Natural killer cell treated with Interleukin-12 subunit alpha and Interleukin-12 subunit beta and Interleukin-15 and Interleukin-18, amount 100 ng/mL, for 72 hours (primary cell): ENCODE data around the gene AHDC1. TPM values are rescaled to one million over a fixed set of nuclear protein-coding genes. Genes with fewer than 3 reads are reported as not detected.

Experiments
- ATAC-seq, 2 donors: fragments of 150-1000 bp; cut with Tn5 transposase in 1 of 2; sonication (Bioruptor Pico), chemical (Tn5 transposase) in 1 of 2; 2 replicates each; pipeline ENCODE4 v1.10.0; 2021
- DNase-seq: peaks from one replicate; pipeline ENCODE4 v3.0.0; 2022; ENCODE audit warnings: low spot score
- H3K27ac Mint-ChIP-seq, 2 donors: 1 replicate in 1 of 2; 2 replicates in 1 of 2; pipeline ENCODE4 v1.8.0; 2022; ENCODE audit warnings: mixed read lengths in 2 of 2, mild to moderate bottlenecking in 1 of 2, moderate library complexity in 1 of 2
- H3K27me3 Mint-ChIP-seq, 2 donors: 1 replicate in 1 of 2; 2 replicates in 1 of 2; pipeline ENCODE4 v1.8.0; 2022; ENCODE audit warnings: mixed read lengths in 2 of 2
- H3K36me3 Mint-ChIP-seq: one replicate; pipeline ENCODE4 v1.8.0; 2022; ENCODE audit warnings: mixed read lengths
- H3K4me1 Mint-ChIP-seq, 2 donors: 1 replicate in 1 of 2; 2 replicates in 1 of 2; pipeline ENCODE4 v1.8.0; 2022; ENCODE audit warnings: low read depth in 2 of 2, mixed read lengths in 2 of 2, mild to moderate bottlenecking in 1 of 2
- H3K4me3 Mint-ChIP-seq: one replicate; pipeline ENCODE4 v1.8.0; 2022; ENCODE audit warnings: mixed read lengths
- H3K9me3 Mint-ChIP-seq: 2 replicates; pipeline ENCODE4 v1.8.0; 2022; ENCODE audit warnings: mixed read lengths
- total RNA-seq, 2 donors: library from RNA; stranded (reverse); gene quantifications; one replicate each; pipeline ENCODE4 v1.2.3, GENCODE V29; 2022

Gene AHDC1
- total RNA-seq, 2 donors from 2014 or later: 38.8 to 42.9 TPM

- H3K27me3 Mint-ChIP-seq: no peaks in the 10 kb centered on the region
- H3K9me3 Mint-ChIP-seq: no peaks in the 10 kb centered on the region
- ATAC-seq: peak; percentile 93 to 96
- H3K27ac Mint-ChIP-seq: peak overlapping the region in 1 of 2 donors; percentile 91
- H3K36me3 Mint-ChIP-seq: no peaks in the 10 kb centered on the region
- H3K4me1 Mint-ChIP-seq: peaks cover 21 to 53% of the 10 kb centered on the region in 2 donors
- peak; percentile 93 for DNase-seq
- peak overlapping the region; percentile 76 for H3K4me3 Mint-ChIP-seq
Observed at GRCh38 chr1:27568300-27569087, 35.5 kb downstream of the AHDC1 start.

DNA sequence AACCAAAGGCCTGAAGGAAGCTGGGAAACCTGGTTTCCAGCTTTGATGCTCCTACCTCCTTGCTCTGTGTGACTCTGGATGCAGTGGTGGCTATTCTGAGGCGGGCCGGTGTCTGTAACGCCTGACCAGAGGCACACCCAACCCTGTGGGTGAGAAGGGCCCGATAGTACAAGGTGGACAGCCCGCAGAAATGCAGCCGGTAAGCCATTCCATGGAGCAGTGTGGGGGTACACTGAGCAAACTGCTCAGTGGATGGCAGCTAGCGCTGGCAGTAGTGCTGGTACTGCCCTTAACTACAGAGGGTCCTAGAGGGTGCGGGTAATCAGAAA, 36.0 kb downstream of the AHDC1 start:
- H3K4me1 Mint-ChIP-seq: peaks cover 24 to 58% of the 10 kb centered on the region in 2 donors

GRCh38 chr1:27567146-27567526, 36.8 kb downstream of the AHDC1 start:
- no peak overlapping the region for H3K27ac Mint-ChIP-seq
- ATAC-seq (no peak), DNase-seq (no peak)
- peaks cover 23 to 59% of the 10 kb centered on the region in 2 donors for H3K4me1 Mint-ChIP-seq
- no peaks in the 10 kb centered on the region for H3K36me3 Mint-ChIP-seq
- H3K27me3 Mint-ChIP-seq: no peaks in the 10 kb centered on the region
- no peak overlapping the region for H3K4me3 Mint-ChIP-seq
- H3K9me3 Mint-ChIP-seq: no peaks in the 10 kb centered on the region

More for the DNA sequence above, 36.0 kb downstream of the AHDC1 start:
- Mint-ChIP-seq H3K9me3 (no peaks in the 10 kb centered on the region), H3K36me3 (no peaks in the 10 kb centered on the region), H3K4me3 (peak overlapping the region; percentile 76), H3K27ac (no peak overlapping the region), H3K27me3 (no peaks in the 10 kb centered on the region)
- DNase-seq: no peak
- no peak for ATAC-seq

GRCh38 chr1:27566462-27567145, 37.3 kb downstream of the AHDC1 start:
- Mint-ChIP-seq H3K4me1 (peaks cover 26 to 62% of the 10 kb centered on the region in 2 donors), H3K36me3 (no peaks in the 10 kb centered on the region), H3K4me3 (no peak overlapping the region), H3K27ac (no peak overlapping the region), H3K27me3 (no peaks in the 10 kb centered on the region), H3K9me3 (no peaks in the 10 kb centered on the region)
- ATAC-seq (no peak), DNase-seq (no peak)

- no peak overlapping the region for H3K4me3 Mint-ChIP-seq
- no peak overlapping the region for H3K27ac Mint-ChIP-seq
- DNase-seq (no peak), ATAC-seq (no peak)
- H3K27me3 Mint-ChIP-seq: no peaks in the 10 kb centered on the region
- H3K4me1 Mint-ChIP-seq: peaks cover 37 to 63% of the 10 kb centered on the region in 2 donors
- no peaks in the 10 kb centered on the region for H3K9me3 Mint-ChIP-seq
- no peaks in the 10 kb centered on the region for H3K36me3 Mint-ChIP-seq
Observed at GRCh38 chr1:27564710-27565649, 39.0 kb downstream of the AHDC1 start.

DNA sequence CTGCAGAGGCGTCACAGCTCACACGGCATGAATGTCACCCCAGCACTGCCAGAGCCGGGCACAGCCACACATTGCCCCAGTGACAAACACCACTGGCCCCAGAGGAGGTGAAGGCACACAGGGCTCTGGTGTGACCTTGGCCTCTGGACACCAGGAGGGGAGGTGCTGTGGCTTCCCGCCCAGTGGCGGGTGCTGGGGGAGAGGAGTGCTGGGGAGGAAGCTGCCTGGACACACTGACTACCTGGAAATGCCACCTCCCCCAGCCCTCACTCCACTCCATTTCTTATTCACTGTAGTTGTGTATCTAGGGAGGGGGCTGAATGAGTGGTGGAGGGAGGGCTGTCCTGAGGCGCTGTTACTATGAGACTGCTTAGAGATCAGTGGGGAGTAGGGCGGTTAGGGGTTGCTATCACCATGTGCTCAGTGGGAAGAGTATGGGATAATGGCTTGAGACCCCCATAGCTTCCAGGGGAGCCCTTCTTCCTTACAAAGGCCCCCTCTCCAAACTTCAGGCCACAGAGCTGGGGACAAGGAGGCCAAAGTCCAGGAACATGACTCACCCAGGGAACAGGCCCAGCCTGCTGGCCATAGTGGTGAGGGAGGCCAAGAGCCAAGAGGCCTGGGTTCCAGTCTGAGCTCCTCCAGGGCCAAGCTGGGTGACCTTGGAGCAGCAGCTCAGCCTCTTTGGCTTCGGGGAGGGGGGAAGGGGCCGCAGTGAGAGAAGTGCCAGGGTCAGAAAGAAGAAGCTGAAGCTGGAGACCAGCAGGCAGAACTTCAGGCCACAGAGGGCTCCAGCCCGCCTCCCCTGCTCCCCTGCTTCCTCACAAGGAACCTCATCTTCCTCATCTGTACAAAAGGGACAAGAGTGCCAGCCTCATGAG, 40.1 kb downstream of the AHDC1 start:
- H3K36me3 Mint-ChIP-seq: no peaks in the 10 kb centered on the region
- no peak overlapping the region for H3K4me3 Mint-ChIP-seq
- no peaks in the 10 kb centered on the region for H3K9me3 Mint-ChIP-seq
- peak overlapping the region in 1 of 2 donors; percentile 82 for H3K27ac Mint-ChIP-seq
- H3K4me1 Mint-ChIP-seq: peaks cover 37 to 59% of the 10 kb centered on the region in 2 donors
- peak; percentile 2 to 8 for ATAC-seq
- DNase-seq: no peak
- no peaks in the 10 kb centered on the region for H3K27me3 Mint-ChIP-seq

DNA sequence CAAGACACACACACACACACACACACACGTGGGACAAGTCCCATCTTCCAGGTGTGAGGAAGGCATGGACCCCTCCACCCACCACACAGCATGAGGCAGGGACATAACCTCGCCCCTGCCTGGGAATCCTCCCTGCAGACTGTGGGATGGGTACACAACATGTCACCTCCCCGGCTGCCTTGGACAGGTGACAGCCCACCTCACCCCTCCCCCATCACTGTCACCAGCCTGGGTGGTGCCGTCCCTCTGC, 40.7 kb downstream of the AHDC1 start:
- no peak for ATAC-seq
- Mint-ChIP-seq H3K4me1 (peaks cover 35 to 57% of the 10 kb centered on the region in 2 donors), H3K27me3 (no peaks in the 10 kb centered on the region), H3K9me3 (no peaks in the 10 kb centered on the region), H3K4me3 (no peak overlapping the region), H3K27ac (peak overlapping the region in 1 of 2 donors; percentile 82), H3K36me3 (no peaks in the 10 kb centered on the region)
- no peak for DNase-seq

DNA sequence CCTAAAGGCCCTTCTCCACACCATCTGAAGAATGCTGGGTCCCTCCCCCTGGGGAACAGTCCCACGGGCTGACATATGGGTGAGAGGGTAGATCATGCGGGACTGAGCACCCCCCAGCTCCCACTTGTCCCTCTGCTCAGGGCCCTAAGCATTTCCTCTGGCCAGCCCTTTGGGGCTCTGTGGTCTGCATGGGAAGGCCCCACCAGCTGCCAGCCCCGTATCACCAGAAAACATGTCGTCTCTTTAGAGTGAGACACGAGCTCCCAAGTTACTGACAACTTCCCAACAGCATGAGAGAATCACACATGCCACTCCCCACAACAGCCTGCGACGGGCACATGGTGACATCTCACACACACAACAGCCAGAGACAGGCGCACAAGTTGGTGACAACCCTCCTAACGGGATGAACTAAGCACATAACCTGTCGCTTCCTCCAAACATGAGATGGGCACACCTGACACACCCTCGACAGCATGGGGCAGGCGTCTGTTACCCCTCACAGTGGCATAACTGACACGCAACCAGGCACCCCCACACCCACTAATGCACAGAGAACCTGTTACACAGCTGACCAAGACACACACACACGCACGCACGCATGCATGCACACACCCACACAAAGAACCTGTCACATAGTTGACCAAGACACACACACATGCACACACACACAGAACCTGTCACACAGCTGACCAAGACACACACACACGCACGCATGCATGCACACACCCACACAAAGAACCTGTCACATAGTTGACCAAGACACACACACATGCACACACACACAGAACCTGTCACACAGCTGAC, 41.2 kb downstream of the AHDC1 start:
- Mint-ChIP-seq H3K9me3 (no peaks in the 10 kb centered on the region), H3K27ac (no peak overlapping the region), H3K4me3 (no peak overlapping the region), H3K27me3 (no peaks in the 10 kb centered on the region), H3K4me1 (peaks cover 31 to 54% of the 10 kb centered on the region in 2 donors), H3K36me3 (no peaks in the 10 kb centered on the region)
- DNase-seq (no peak), ATAC-seq (no peak)

- peaks cover 36 to 55% of the 10 kb centered on the region in 2 donors for H3K4me1 Mint-ChIP-seq
- H3K4me3 Mint-ChIP-seq: no peak overlapping the region
- H3K27ac Mint-ChIP-seq: peak overlapping the region in 1 of 2 donors; percentile 16
- ATAC-seq: no peak
- H3K9me3 Mint-ChIP-seq: no peaks in the 10 kb centered on the region
- no peaks in the 10 kb centered on the region for H3K36me3 Mint-ChIP-seq
- DNase-seq: no peak
- no peaks in the 10 kb centered on the region for H3K27me3 Mint-ChIP-seq
Observed at GRCh38 chr1:27562021-27562420, 41.9 kb downstream of the AHDC1 start.

- no peaks in the 10 kb centered on the region for H3K9me3 Mint-ChIP-seq
- no peaks in the 10 kb centered on the region for H3K36me3 Mint-ChIP-seq
- no peaks in the 10 kb centered on the region for H3K27me3 Mint-ChIP-seq
- H3K4me1 Mint-ChIP-seq: peaks cover 43 to 59% of the 10 kb centered on the region in 2 donors
- DNase-seq (no peak), ATAC-seq (no peak)
- no peak overlapping the region for H3K4me3 Mint-ChIP-seq
- peak overlapping the region in 1 of 2 donors; percentile 16 for H3K27ac Mint-ChIP-seq
Observed at GRCh38 chr1:27561124-27561899, 42.6 kb downstream of the AHDC1 start.

DNA sequence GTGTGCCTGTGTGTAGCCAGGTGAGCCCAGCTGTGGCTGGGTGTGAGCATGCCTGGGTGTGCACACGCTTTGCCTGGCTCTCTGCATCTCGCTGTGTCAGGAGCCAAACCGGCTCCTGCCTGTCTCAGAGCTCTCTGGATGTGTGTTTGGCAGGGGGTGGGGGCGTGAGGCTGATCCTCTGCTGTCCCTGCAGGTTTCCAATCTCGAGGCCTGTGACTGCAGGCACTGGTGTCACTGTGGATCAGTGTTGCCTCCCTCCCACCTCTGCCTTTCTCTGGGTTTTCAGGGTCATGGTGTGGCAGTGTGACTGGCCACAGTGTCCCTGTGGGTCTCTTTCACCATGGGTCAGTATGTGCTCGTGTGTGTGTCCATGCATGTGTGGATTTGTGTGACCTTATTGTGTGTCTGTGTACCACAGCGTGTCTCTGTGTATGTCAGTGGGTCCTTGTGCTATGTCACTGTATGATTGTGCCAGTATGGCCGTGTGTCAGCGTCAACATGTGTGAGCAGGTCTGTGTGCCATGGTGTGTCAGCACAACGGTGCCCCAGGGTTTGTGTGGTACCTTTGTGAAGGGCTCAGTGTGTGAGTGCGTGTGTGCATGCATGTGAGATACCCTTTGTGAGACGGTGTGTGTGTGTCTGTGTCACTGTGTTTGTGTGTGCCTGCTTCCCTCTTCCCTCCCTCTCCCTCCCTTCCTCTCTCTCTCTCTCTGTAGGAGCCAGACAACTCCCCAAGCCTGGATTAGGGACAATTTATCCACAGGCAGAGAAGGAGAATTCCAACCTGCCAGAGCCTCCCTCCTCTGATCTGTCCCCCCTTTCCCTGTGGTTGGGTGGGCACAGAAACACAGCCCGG, 43.4 kb downstream of the AHDC1 start:
- no peak overlapping the region for H3K4me3 Mint-ChIP-seq
- H3K9me3 Mint-ChIP-seq: no peaks in the 10 kb centered on the region
- H3K27ac Mint-ChIP-seq: peak overlapping the region in 1 of 2 donors; percentile 36
- H3K4me1 Mint-ChIP-seq: peaks cover 46 to 58% of the 10 kb centered on the region in 2 donors
- H3K27me3 Mint-ChIP-seq: no peaks in the 10 kb centered on the region
- ATAC-seq (no peak), DNase-seq (no peak)
- H3K36me3 Mint-ChIP-seq: no peaks in the 10 kb centered on the region
